GM23248 (cell line): ENCODE measurements around the gene BICC1.

Source experiments
- EZH2 ChIP-seq: fragments of 200-600 bp; sonication (generic); IDR thresholded peaks from 2 replicates; pipeline ENCODE4 v1.6.1; 2018; ENCODE audit warnings: antibody characterized with exemption, mild to moderate bottlenecking; ENCODE audit not compliant: insufficient read depth, poor library complexity, severe bottlenecking
- EZH2phosphoT487 ChIP-seq: fragments of 200-600 bp; sonication (generic); IDR thresholded peaks from 2 replicates; pipeline ENCODE4 v1.6.1; 2018; ENCODE audit warnings: antibody characterized with exemption, moderate library complexity, mild to moderate bottlenecking, low read depth; ENCODE audit not compliant: insufficient read depth

GRCh38 chr10:58518775-58519174, 6.1 kb downstream of the BICC1 start:
- no peak for TF ChIP-seq EZH2phosphoT487
- no peak for TF ChIP-seq EZH2
